ENCODE measurements around the gene FRMD7. TPM values are rescaled to one million over a fixed set of nuclear protein-coding genes. Genes with fewer than 3 reads are reported as not detected.

FRMD7 gene
- total RNA-seq, 2 experiments from 2014 or later = not detected

DNA sequence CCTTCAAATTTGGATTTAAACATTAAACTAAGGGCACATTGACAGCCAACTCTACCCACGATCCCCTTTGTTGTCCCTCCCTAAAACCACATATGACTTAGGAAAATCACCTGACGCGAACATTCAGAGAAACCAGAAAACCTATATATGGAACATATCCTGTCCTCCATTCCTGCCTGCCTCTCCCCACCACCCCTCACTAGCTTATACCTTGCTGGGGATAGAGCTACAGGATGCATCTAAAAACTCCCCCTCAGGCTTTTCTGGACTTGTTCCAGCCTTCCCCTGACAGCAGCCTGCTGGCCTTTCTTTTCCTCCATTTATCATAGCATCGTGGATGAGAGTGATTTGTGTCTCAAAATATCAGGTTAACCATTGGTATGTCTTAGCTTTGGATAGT is 96.0 kb downstream of the FRMD7 start:
- peak overlapping the region; percentile 57 for H3K27ac Mint-ChIP-seq
- DNase-seq (peak in 2 of 14 experiments; percentile 11 to 12), ATAC-seq (ENCODE audit: poor library complexity) (peak; percentile 49)
- Histone ChIP-seq H3K4me3 (ENCODE audit: low read length) (no peak overlapping the region), H3K4me1 (ENCODE audit: insufficient read depth, low read length) (peaks cover 18% of the 10 kb centered on the region), H3K36me3 (ENCODE audit: insufficient read depth, low read length) (no peaks in the 10 kb centered on the region), H3K27me3 (ENCODE audit: control insufficient read depth in 1 of 2, insufficient read depth in 2 of 2, low read length in 2 of 2) (no peaks in the 10 kb centered on the region), H3K9me3 (ENCODE audit: control insufficient read depth in 1 of 2, insufficient read depth in 1 of 2, low read length in 2 of 2) (no peaks in the 10 kb centered on the region), H3K27ac (ENCODE audit: low read depth in 1 of 2, low read length in 2 of 2) (no peak overlapping the region)
- no peaks in the 10 kb centered on the region for H3K27me3 Mint-ChIP-seq
- ChIA-PET POLR2A (interaction anchor here (2.5 kb wide), 1 partner anchor 8 kb away, joined by 14 read pairs; no protein-coding TSS in a partner anchor), CTCF (no interaction called here)
- peak overlapping the region; percentile 62 for H3K4me3 Mint-ChIP-seq
- H3K4me1 Mint-ChIP-seq (ENCODE audit: low read depth) = peaks cover 78% of the 10 kb centered on the region
- intact Hi-C loops (cut with DNase I, micrococcal nuclease) = no loop called here
- TF ChIP-seq, protein P1, sequence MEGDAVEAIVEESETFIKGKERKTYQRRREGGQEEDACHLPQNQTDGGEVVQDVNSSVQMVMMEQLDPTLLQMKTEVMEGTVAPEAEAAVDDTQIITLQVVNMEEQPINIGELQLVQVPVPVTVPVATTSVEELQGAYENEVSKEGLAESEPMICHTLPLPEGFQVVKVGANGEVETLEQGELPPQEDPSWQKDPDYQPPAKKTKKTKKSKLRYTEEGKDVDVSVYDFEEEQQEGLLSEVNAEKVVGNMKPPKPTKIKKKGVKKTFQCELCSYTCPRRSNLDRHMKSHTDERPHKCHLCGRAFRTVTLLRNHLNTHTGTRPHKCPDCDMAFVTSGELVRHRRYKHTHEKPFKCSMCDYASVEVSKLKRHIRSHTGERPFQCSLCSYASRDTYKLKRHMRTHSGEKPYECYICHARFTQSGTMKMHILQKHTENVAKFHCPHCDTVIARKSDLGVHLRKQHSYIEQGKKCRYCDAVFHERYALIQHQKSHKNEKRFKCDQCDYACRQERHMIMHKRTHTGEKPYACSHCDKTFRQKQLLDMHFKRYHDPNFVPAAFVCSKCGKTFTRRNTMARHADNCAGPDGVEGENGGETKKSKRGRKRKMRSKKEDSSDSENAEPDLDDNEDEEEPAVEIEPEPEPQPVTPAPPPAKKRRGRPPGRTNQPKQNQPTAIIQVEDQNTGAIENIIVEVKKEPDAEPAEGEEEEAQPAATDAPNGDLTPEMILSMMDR (IDR thresholded peaks at IDR 0.05) = no peak
- H3K36me3 Mint-ChIP-seq (ENCODE audit: low read depth) = peaks cover 21% of the 10 kb centered on the region
- no peaks in the 10 kb centered on the region for H3K9me3 Mint-ChIP-seq

DNA sequence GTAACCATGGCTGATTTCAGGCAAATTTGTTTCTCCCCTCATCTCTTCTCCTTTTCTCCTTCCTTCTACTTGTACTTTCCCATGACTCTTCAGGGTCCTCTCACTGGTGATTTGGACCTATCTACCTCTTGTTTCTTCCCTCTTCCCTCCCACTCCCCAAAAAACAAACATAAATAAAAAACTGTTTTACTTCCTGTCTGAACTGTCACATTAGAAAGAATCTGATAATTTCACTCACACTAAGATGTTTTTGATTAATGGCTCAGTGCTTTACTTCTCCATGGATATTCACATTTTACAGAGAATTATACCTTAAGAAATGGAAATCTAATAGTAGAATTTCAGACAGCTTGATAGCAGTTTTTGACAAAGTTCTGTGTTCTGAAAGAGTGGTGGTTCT is 97.6 kb downstream of the FRMD7 start:
- POLR2A ChIA-PET = interaction anchor here (1.1 kb wide), 1 partner anchor 43 kb away, joined by 3 read pairs; no protein-coding TSS in a partner anchor
- Mint-ChIP-seq H3K27ac (peak overlapping the region; percentile 25), H3K4me1 (ENCODE audit: low read depth) (peaks cover 78% of the 10 kb centered on the region), H3K4me3 (no peak overlapping the region), H3K9me3 (no peaks in the 10 kb centered on the region), H3K27me3 (no peaks in the 10 kb centered on the region), H3K36me3 (ENCODE audit: low read depth) (peaks cover 16% of the 10 kb centered on the region)
- no peak for ATAC-seq (ENCODE audit: poor library complexity)
- H3K4me1 ChIP-seq (ENCODE audit: insufficient read depth, low read length) = peaks cover 15% of the 10 kb centered on the region
- H3K9me3 ChIP-seq (ENCODE audit: control insufficient read depth in 1 of 2, insufficient read depth in 1 of 2, low read length in 2 of 2) = no peaks in the 10 kb centered on the region
- no peak overlapping the region for H3K4me3 ChIP-seq (ENCODE audit: low read length)
- H3K27ac ChIP-seq (ENCODE audit: low read depth in 1 of 2, low read length in 2 of 2) = no peak overlapping the region
- CTCF ChIA-PET = no interaction called here
- H3K27me3 ChIP-seq (ENCODE audit: control insufficient read depth in 1 of 2, insufficient read depth in 2 of 2, low read length in 2 of 2) = no peaks in the 10 kb centered on the region
- H3K36me3 ChIP-seq (ENCODE audit: insufficient read depth, low read length) = no peaks in the 10 kb centered on the region
- DNase-seq = no peak
- intact Hi-C loops (cut with DNase I, micrococcal nuclease) = no loop called here
- TF ChIP-seq, protein P1 (IDR thresholded peaks at IDR 0.05) = no peak

Other genes starting within 250 kb of the FRMD7 start
- gene STK26, start 104.7 kb downstream of the FRMD7 start, total RNA-seq = 10 to 100 TPM; 25.2 to 27.9 TPM
- 10 to 100 TPM; 51.9 to 52.0 TPM for gene RAP2C, start 91.4 kb upstream of the FRMD7 start, total RNA-seq